Endothelial cell of umbilical vein (primary cell): Measurements from ENCODE around the gene DECR2. TPM values are rescaled to one million over a fixed set of nuclear protein-coding genes. Genes with fewer than 3 reads are reported as not detected.

ENCODE experiments used
- BruUV-seq: library from RNA; stranded (reverse); fragments of 400-500 nt; replicated peaks from 2 replicates; lab custom pipeline; 2021; lab: Mats Ljungman, UMichigan
- CTCF ChIA-PET: fragments of 300-600, 350-600 bp; sonication (Branson Sonifier 250); formaldehyde crosslinking; loops from one replicate; lab custom pipeline; 2021; ENCODE audit warnings: antibody characterized with exemption, inconsistent platforms; lab: Charles Lee
- POLR2A ChIA-PET: fragments of 300-600, 350-600 bp; sonication (Branson Sonifier 250); formaldehyde crosslinking; loops from one replicate; lab custom pipeline; 2021; ENCODE audit warnings: antibody characterized with exemption, inconsistent platforms; lab: Charles Lee
- DNase-seq: peaks from one replicate; pipeline ENCODE4 v3.0.0-alpha.2; 2011; ENCODE audit warnings: low read depth, low spot score
- FAIRE-seq: peaks from 2 replicates; lab custom pipeline; 2011; peaks lifted over from hg19 to GRCh38; lab: Jason Lieb, UNC
- H2AFZ ChIP-seq: 2 replicates; pipeline ENCODE4 v1.6.0; 2012; ENCODE audit warnings: low read depth, low read length, control low read depth, inconsistent platforms
- H3K27ac ChIP-seq: 2 replicates; pipeline ENCODE4 v1.5.1; 2011; ENCODE audit warnings: low read depth, mild to moderate bottlenecking, control low read depth, low read length, moderate library complexity; ENCODE audit not compliant: insufficient read depth
- H3K27me3 ChIP-seq, 2 experiments: 2 replicates each; pipeline versions ENCODE4 v1.6.0 to v1.6.1; 2011; ENCODE audit warnings: low read length in 2 of 2, mixed read lengths in 1 of 2; ENCODE audit not compliant: control insufficient read depth in 2 of 2, insufficient read depth in 2 of 2
- H3K36me3 ChIP-seq, 2 experiments: 2 replicates in 1 of 2; 3 replicates in 1 of 2; pipeline ENCODE4 v1.5.1; 2011; ENCODE audit warnings: low read length in 2 of 2, mild to moderate bottlenecking in 1 of 2, moderate library complexity in 1 of 2; ENCODE audit not compliant: control insufficient read depth in 2 of 2, insufficient read depth in 2 of 2; ENCODE audit errors: extremely low read depth in 1 of 2
- H3K4me1 ChIP-seq: 3 replicates; pipeline ENCODE4 v1.5.1; 2011; ENCODE audit warnings: mild to moderate bottlenecking, low read length; ENCODE audit not compliant: control insufficient read depth, insufficient read depth; ENCODE audit errors: extremely low read depth
- H3K4me2 ChIP-seq: 2 replicates; pipeline ENCODE4 v1.6.1; 2011; ENCODE audit warnings: low read length, control low read depth, mixed read lengths; ENCODE audit not compliant: insufficient read depth
- H3K4me3 ChIP-seq, 3 experiments: fragments of 200-600 bp in 1 of 3; sonication (generic), shearing (Covaris generic) in 1 of 3; replicated peaks in 1 of 3; 2 replicates each; pipeline ENCODE4 v1.5.1; 2011 to 2016; ENCODE audit warnings: control low read depth in 3 of 3, low read length in 3 of 3, mild to moderate bottlenecking in 2 of 3, inconsistent platforms in 1 of 3, low read depth in 1 of 3, moderate library complexity in 1 of 3; ENCODE audit not compliant: insufficient read depth in 1 of 3
- H3K79me2 ChIP-seq: 2 replicates; pipeline ENCODE4 v1.6.0; 2012; ENCODE audit warnings: low read length, inconsistent platforms; ENCODE audit not compliant: control insufficient read depth, insufficient read depth
- H3K9ac ChIP-seq: replicated peaks from 2 replicates; pipeline ENCODE3; 2011; ENCODE audit warnings: low read length, control low read depth; ENCODE audit not compliant: insufficient read depth; ENCODE audit errors: extremely low read depth
- H3K9me1 ChIP-seq: replicated peaks from 3 replicates; pipeline ENCODE4 v1.6.0; 2011; ENCODE audit warnings: mild to moderate bottlenecking, low read length; ENCODE audit not compliant: control insufficient read depth, insufficient read depth; ENCODE audit errors: extremely low read depth
- H3K9me3 ChIP-seq: replicated peaks from 2 replicates; pipeline ENCODE4 v1.5.1; 2012; ENCODE audit warnings: low read length, inconsistent platforms; ENCODE audit not compliant: control insufficient read depth, insufficient read depth
- H4K20me1 ChIP-seq: replicated peaks from 2 replicates; pipeline ENCODE3; 2011; ENCODE audit warnings: mild to moderate bottlenecking, low read length; ENCODE audit not compliant: control insufficient read depth, insufficient read depth; ENCODE audit errors: extremely low read depth
- EZH2 ChIP-seq: IDR thresholded peaks from 2 replicates; pipeline ENCODE4 v1.6.1; 2012; ENCODE audit warnings: borderline replicate concordance, low read depth, mild to moderate bottlenecking, moderate library complexity, low read length, inconsistent platforms; ENCODE audit not compliant: severe bottlenecking
- FOS ChIP-seq: IDR thresholded peaks from 2 replicates; pipeline ENCODE4 v1.6.1; 2011; ENCODE audit warnings: mild to moderate bottlenecking, low read length, moderate library complexity, borderline replicate concordance; ENCODE audit not compliant: insufficient read depth
- GATA2 ChIP-seq: IDR thresholded peaks from 2 replicates; pipeline ENCODE4 v1.7.0; 2011; ENCODE audit warnings: low read depth, mild to moderate bottlenecking, moderate library complexity, mixed read lengths, low read length; ENCODE audit not compliant: insufficient read length, insufficient read depth
- JUN ChIP-seq: IDR thresholded peaks from 2 replicates; pipeline ENCODE4 v1.6.1; 2011; ENCODE audit warnings: borderline replicate concordance, low read depth; ENCODE audit not compliant: insufficient read length, insufficient read depth
- MYC ChIP-seq: IDR thresholded peaks from one replicate; pipeline ENCODE4 v1.6.1; 2011; ENCODE audit warnings: mild to moderate bottlenecking, low read depth, low read length
- POLR2A ChIP-seq: IDR thresholded peaks from 2 replicates; pipeline ENCODE4 v1.6.1; 2012; ENCODE audit warnings: low read depth, mild to moderate bottlenecking, control low read depth, low read length
- POLR2AphosphoS5 ChIP-seq: IDR thresholded peaks from 2 replicates; pipeline ENCODE4 v1.6.1; 2012; ENCODE audit warnings: low read depth, mild to moderate bottlenecking, control low read depth, low read length, moderate library complexity; ENCODE audit not compliant: insufficient read depth
- dilution Hi-C: fragments of 300-500 bp; cut with MboI; formaldehyde crosslinking; loops from one replicate; pipeline ENCODE4 v1.15.0; 2019; ENCODE audit warnings: low sequenced_read_pairs; ENCODE audit not compliant: extremely low pct_ligation_motif_present
- intact Hi-C: fragments of 100-400 bp; cut with micrococcal nuclease; formaldehyde crosslinking; loops from one replicate; pipeline ENCODE4 v1.10.0; 2022
- polyA plus RNA-seq, 4 experiments: library from polyadenylated mRNA; depleted of rRNA in 3 of 4; stranded (reverse) in 3 of 4; unstranded in 1 of 4; fragments of >200 nt; gene quantifications; 2 replicates each; pipeline versions ENCODE4 v1.2.1 to v1.2.3, GENCODE V29; 2011 to 2012; ENCODE audit warnings: missing spikeins in 1 of 4
- total RNA-seq: library from RNA; stranded (reverse); gene quantifications from 2 replicates; pipeline ENCODE4 v1.2.3, GENCODE V29; 2021
- TF ChIP-seq, protein P1 (sequence below), 2 donors: IDR thresholded peaks; 1 replicate in 1 of 2; 2 replicates in 1 of 2; pipeline ENCODE4 v1.5.1; 2011; ENCODE audit warnings: low read length in 2 of 2, mild to moderate bottlenecking in 2 of 2, moderate library complexity in 2 of 2, control low read depth in 1 of 2, inconsistent platforms in 1 of 2, low read depth in 1 of 2; ENCODE audit not compliant: insufficient read depth in 1 of 2; ENCODE audit errors: extremely low read depth in 1 of 2
- TF ChIP-seq, protein P2 (sequence below): IDR thresholded peaks from 2 replicates; pipeline ENCODE4 v1.6.1; 2011; ENCODE audit not compliant: insufficient read depth, insufficient read length

DECR2 gene
- total and polyA plus RNA-seq, 2 donors (not counting 3 experiments of a cell fraction or from before 2014, with no cell fraction given), result 28.3 to 46.5 TPM

DNA sequence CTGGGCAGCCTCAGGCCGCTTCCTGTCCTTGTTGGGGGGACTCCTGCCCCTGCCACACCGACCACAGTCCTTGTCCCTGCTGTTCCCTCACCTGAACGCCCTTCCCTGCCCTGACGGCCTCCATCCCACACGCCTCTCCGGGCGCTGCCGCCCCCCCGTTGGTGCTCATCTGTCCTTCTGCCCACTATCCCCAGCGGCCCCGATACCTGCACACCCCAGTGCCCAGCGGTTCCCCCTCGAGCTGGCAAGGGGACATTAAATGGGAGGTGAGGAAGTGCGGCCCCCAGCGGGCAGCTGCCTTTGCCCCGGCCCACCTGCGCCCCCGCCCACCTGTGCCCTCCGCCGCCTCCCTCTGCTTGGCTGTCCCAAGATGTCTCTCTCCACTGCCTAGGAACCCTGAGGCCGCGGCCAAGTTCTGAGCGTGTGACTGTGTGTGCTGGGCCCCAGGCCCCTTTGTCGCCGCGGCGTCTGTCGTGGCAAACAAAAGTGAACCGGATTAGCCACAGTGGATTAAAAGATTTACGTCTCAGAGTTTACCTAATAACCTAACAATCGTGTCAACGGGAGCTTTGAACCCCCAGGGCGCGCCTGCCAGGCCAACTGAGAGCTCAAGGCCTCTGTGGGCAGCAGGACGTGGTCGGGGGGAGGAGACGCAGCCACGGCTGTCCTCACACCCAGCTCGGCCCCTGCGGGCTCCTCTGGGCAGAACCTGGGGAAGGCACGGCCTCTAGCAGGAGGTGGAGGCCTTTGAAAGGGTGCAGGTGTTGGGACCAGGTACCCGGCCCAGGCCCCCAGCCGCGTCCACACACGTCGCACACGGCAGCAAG lies 41.6 kb upstream of the DECR2 start:
- intact Hi-C loops, result no loop called here
- dilution Hi-C loops, result no loop called here
- CTCF ChIA-PET, result interaction anchor here (3.2 to 4.8 kb wide), 2 partner anchors 243 to 255 kb away, joined by 16 to 130 read pairs; no protein-coding TSS in a partner anchor

GRCh38 chr16:360698-361336 lies 40.9 kb upstream of the DECR2 start:
- FAIRE-seq, result no peak
- BruUV-seq, result no TSS peak
- Histone ChIP-seq H3K9me1 (no peaks in the 10 kb centered on the region), H3K79me2 (no peaks in the 10 kb centered on the region), H3K27ac (no peak overlapping the region), H3K36me3 (no peaks in the 10 kb centered on the region), H3K9me3 (no peaks in the 10 kb centered on the region), H2AFZ (no peak overlapping the region), H4K20me1 (no peaks in the 10 kb centered on the region), H3K4me3 (no peak overlapping the region), H3K4me2 (no peak overlapping the region), H3K27me3 (no peaks in the 10 kb centered on the region), H3K9ac (no peak overlapping the region), H3K4me1 (no peaks in the 10 kb centered on the region)
- ChIA-PET CTCF (interaction anchor here (1.6 to 4.8 kb wide), 7 partner anchors 10 to 295 kb away, joined by 7 to 130 read pairs (median 16); partner anchors contain the start of genes FAM234A and MRPL28), POLR2A (no interaction called here)
- intact Hi-C loops (no loop called here), dilution Hi-C loops (no loop called here)
- DNase-seq, result no peak
- TF ChIP-seq EZH2 (no peak), JUN (no peak), POLR2A (no peak), POLR2AphosphoS5 (no peak), FOS (no peak), GATA2 (no peak), MYC (no peak)
- TF ChIP-seq, protein P1, sequence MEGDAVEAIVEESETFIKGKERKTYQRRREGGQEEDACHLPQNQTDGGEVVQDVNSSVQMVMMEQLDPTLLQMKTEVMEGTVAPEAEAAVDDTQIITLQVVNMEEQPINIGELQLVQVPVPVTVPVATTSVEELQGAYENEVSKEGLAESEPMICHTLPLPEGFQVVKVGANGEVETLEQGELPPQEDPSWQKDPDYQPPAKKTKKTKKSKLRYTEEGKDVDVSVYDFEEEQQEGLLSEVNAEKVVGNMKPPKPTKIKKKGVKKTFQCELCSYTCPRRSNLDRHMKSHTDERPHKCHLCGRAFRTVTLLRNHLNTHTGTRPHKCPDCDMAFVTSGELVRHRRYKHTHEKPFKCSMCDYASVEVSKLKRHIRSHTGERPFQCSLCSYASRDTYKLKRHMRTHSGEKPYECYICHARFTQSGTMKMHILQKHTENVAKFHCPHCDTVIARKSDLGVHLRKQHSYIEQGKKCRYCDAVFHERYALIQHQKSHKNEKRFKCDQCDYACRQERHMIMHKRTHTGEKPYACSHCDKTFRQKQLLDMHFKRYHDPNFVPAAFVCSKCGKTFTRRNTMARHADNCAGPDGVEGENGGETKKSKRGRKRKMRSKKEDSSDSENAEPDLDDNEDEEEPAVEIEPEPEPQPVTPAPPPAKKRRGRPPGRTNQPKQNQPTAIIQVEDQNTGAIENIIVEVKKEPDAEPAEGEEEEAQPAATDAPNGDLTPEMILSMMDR (IDR thresholded peaks at IDR 0.05; ENCODE audit: extremely low read depth in 1 of 2, insufficient read depth in 1 of 2, low read depth in 1 of 2, low read length in 2 of 2), result no peak
- TF ChIP-seq, protein P2, sequence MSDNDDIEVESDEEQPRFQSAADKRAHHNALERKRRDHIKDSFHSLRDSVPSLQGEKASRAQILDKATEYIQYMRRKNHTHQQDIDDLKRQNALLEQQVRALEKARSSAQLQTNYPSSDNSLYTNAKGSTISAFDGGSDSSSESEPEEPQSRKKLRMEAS, result no peak

More for the DNA sequence above, 41.6 kb upstream of the DECR2 start:
- Histone ChIP-seq H3K27ac (no peak overlapping the region), H3K4me2 (no peak overlapping the region), H2AFZ (no peak overlapping the region), H3K4me1 (no peaks in the 10 kb centered on the region), H3K36me3 (no peaks in the 10 kb centered on the region), H3K9me3 (no peaks in the 10 kb centered on the region), H3K27me3 (no peaks in the 10 kb centered on the region), H3K9me1 (no peaks in the 10 kb centered on the region), H4K20me1 (no peaks in the 10 kb centered on the region), H3K79me2 (no peaks in the 10 kb centered on the region), H3K9ac (no peak overlapping the region), H3K4me3 (no peak overlapping the region)
- no TSS peak for BruUV-seq
- TF ChIP-seq EZH2 (no peak), GATA2 (no peak)
- TF ChIP-seq, protein P2, result no peak
- POLR2A ChIA-PET, result no interaction called here
- FAIRE-seq (no peak), DNase-seq (no peak)
